Left ventricle myocardium inferior (tissue), 1 donor: ENCODE results near the gene DNM3. TPM values are rescaled to one million over a fixed set of nuclear protein-coding genes. Genes with fewer than 3 reads are reported as not detected.

ENCODE experiments used
- DNase-seq: peaks from one replicate; pipeline ENCODE4 v3.0.0-alpha.2; 2020
- H3K27ac ChIP-seq: fragments of 200-600 bp; replicated peaks from 2 replicates; pipeline ENCODE4 v1.8.0; 2021
- H3K27me3 ChIP-seq: fragments of 200-600 bp; 2 replicates; pipeline ENCODE4 v1.8.0; 2021; ENCODE audit warnings: low read depth
- H3K36me3 ChIP-seq: fragments of 200-600 bp; 2 replicates; pipeline ENCODE4 v1.8.0; 2021
- H3K4me1 ChIP-seq: fragments of 200-600 bp; 2 replicates; pipeline ENCODE4 v1.8.0; 2021
- H3K4me3 ChIP-seq: fragments of 200-600 bp; 2 replicates; pipeline ENCODE4 v1.8.0; 2021; ENCODE audit warnings: mild to moderate bottlenecking, moderate library complexity
- H3K9me3 ChIP-seq: fragments of 200-600 bp; replicated peaks from 2 replicates; pipeline ENCODE4 v1.8.0; 2021
- CTCF ChIP-seq: fragments of 200-600 bp; IDR thresholded peaks from 2 replicates; pipeline ENCODE4 v1.8.0; 2021; ENCODE audit warnings: antibody characterized with exemption, mild to moderate bottlenecking, borderline replicate concordance
- intact Hi-C: fragments of 100-400 bp; cut with micrococcal nuclease; formaldehyde crosslinking; loops from one replicate; pipeline ENCODE4 v1.11.0; 2022
- total RNA-seq: library from RNA; stranded (reverse); fragmentation: NEBNext Ultra II Directional; extraction: Animal tissue kit (Norgen Biotek cat#: 25700); gene quantifications from one replicate; pipeline ENCODE4 v1.2.1, GENCODE V29; 2021
- donor health status: DM: no; HTN: yes; CAD: no; lungs with severe emphysema.

DNM3 gene
- total RNA-seq, 1 donor from 2014 or later: 1.2 TPM

GRCh38 chr1:172135076-172135672 lies 293.9 kb downstream of the DNM3 start:
- Histone ChIP-seq H3K4me1 (peaks cover 15% of the 10 kb centered on the region), H3K27me3 (no peaks in the 10 kb centered on the region), H3K9me3 (no peaks in the 10 kb centered on the region), H3K27ac (peak overlapping the region; percentile 81), H3K4me3 (no peak overlapping the region), H3K36me3 (no peaks in the 10 kb centered on the region)
- TF ChIP-seq CTCF: peak; percentile 71
- intact Hi-C loops: no loop called here
- DNase-seq: no peak

- no peak for DNase-seq
- Histone ChIP-seq H3K27me3 (no peaks in the 10 kb centered on the region), H3K9me3 (no peaks in the 10 kb centered on the region), H3K4me3 (peak overlapping the region; percentile 20), H3K27ac (peak overlapping the region; percentile 81), H3K36me3 (no peaks in the 10 kb centered on the region), H3K4me1 (peaks cover 25% of the 10 kb centered on the region)
- intact Hi-C loops: no loop called here
- no peak for TF ChIP-seq CTCF
Measured at GRCh38 chr1:172135978-172136610, 294.8 kb downstream of the DNM3 start.

- intact Hi-C loops: no loop called here
- Histone ChIP-seq H3K4me3 (peak overlapping the region; percentile 20), H3K27ac (peak overlapping the region; percentile 81), H3K9me3 (no peaks in the 10 kb centered on the region), H3K4me1 (peaks cover 27% of the 10 kb centered on the region), H3K27me3 (no peaks in the 10 kb centered on the region), H3K36me3 (no peaks in the 10 kb centered on the region)
- no peak for DNase-seq
- TF ChIP-seq CTCF: no peak
Measured at GRCh38 chr1:172136925-172137324, 295.6 kb downstream of the DNM3 start.

- no peaks in the 10 kb centered on the region for H3K36me3 ChIP-seq
- intact Hi-C loops: no loop called here
- H3K9me3 ChIP-seq: no peaks in the 10 kb centered on the region
- no peak overlapping the region for H3K4me3 ChIP-seq
- peaks cover 32% of the 10 kb centered on the region for H3K4me1 ChIP-seq
- no peak for TF ChIP-seq CTCF
- H3K27me3 ChIP-seq: no peaks in the 10 kb centered on the region
- no peak for DNase-seq
- H3K27ac ChIP-seq: peak overlapping the region; percentile 81
Measured at GRCh38 chr1:172137703-172138454, 296.6 kb downstream of the DNM3 start.

GRCh38 chr1:172138634-172139033 lies 297.3 kb downstream of the DNM3 start:
- Histone ChIP-seq H3K27me3 (no peaks in the 10 kb centered on the region), H3K4me3 (peak overlapping the region; percentile 65), H3K27ac (peak overlapping the region; percentile 81), H3K36me3 (no peaks in the 10 kb centered on the region), H3K4me1 (peaks cover 32% of the 10 kb centered on the region), H3K9me3 (no peaks in the 10 kb centered on the region)
- no peak for DNase-seq
- no peak for TF ChIP-seq CTCF
- intact Hi-C loops: no loop called here
